Subcutaneous abdominal adipose tissue (tissue), 5 donors: Measurements from ENCODE around the gene ETV1.
A peak's percentile ranks its signal among the peaks of the same experiment; 100 is the strongest.

ENCODE experiments used
- H3K27ac ChIP-seq: one replicate; pipeline ENCODE4 v1.7.0; 2013; ENCODE audit warnings: low read depth, mild to moderate bottlenecking, inconsistent platforms, low read length, moderate library complexity
- H3K27me3 ChIP-seq, 5 donors: one replicate each; pipeline ENCODE4 v1.7.0; 2013; ENCODE audit warnings: low read length in 5 of 5, inconsistent platforms in 1 of 5; ENCODE audit not compliant: control insufficient read depth in 5 of 5, insufficient read depth in 4 of 5
- H3K36me3 ChIP-seq, 5 donors: one replicate each; pipeline ENCODE4 v1.7.0; 2013; ENCODE audit warnings: low read length in 5 of 5; ENCODE audit not compliant: control insufficient read depth in 5 of 5, insufficient read depth in 5 of 5
- H3K4me1 ChIP-seq, 5 donors: one replicate each; pipeline ENCODE4 v1.7.0; 2013; ENCODE audit warnings: low read length in 5 of 5, mild to moderate bottlenecking in 3 of 5, moderate library complexity in 1 of 5; ENCODE audit not compliant: control insufficient read depth in 5 of 5, insufficient read depth in 5 of 5
- H3K4me3 ChIP-seq, 5 donors: one replicate each; pipeline ENCODE4 v1.7.0; 2013; ENCODE audit warnings: low read length in 5 of 5, low read depth in 1 of 5
- H3K9ac ChIP-seq, 5 donors: one replicate each; pipeline ENCODE4 v1.7.0; 2013; ENCODE audit warnings: low read length in 5 of 5, mild to moderate bottlenecking in 4 of 5, moderate library complexity in 3 of 5
- H3K9me3 ChIP-seq, 5 donors: one replicate each; pipeline ENCODE4 v1.7.0; 2013; ENCODE audit warnings: low read length in 5 of 5; ENCODE audit not compliant: control insufficient read depth in 5 of 5
- donor health status: healthy.
- donor health status: healthy.
- donor health status: healthy.
- donor health status: healthy.
- donor health status: healthy.

Gene ETV1

DNA sequence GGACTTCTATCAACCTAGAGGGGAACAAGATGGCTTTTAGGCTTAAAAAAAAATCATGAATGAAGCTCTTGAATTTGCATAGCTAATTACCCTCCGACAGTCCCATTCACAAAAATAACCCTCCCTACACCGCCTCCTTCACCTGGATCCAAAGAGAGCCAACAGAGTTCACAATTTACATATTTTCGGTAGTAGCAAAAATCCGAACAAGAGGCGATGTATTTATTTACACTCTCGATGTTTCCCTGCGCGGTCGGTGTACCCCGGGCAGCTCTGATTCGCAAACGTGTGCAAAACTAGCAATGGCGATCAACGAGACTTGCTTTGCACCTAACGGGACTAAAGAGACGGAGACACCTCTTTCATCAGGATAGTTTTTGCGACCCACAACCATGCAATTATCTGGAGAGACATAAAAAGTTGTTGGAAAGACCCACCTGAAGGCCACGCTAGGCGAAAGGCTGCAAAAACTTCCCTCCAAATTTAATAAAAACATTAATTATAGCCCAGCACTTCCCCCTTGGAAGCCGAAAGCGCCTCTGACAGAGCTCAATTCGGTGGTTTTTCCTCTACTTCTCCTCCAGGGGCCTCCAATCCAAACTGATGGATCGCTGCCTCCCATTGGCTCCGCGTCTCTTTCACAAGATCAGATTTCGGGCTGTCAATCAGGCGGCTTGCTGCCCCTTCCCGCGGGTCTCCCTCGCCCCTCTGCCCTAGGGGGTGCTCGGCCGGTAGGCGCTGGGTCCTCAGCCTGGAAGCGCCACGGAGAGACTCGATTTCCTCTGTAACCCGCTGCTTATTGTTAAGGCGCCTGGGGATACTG is at the start of gene ETV1:
TSS of gene ETV1 (minus strand) at position 541 of the 823 bp plus-strand sequence. CDS start 614 bp downstream, outside the sequence.
- Histone ChIP-seq H3K4me3 (peak within 1 kb of the TSS; percentile 78 to 95 (median 87)), H3K27me3 (peaks cover 0 to 6% (median 0%) of the 10 kb centered on the region in 5 donors), H3K27ac (peak within 1 kb of the TSS; percentile 90), H3K9ac (peak within 1 kb of the TSS; percentile 77 to 89 (median 78)), H3K4me1 (peaks cover 3 to 36% (median 29%) of the 10 kb centered on the region in 5 donors), H3K36me3 (no peaks in the 10 kb centered on the region), H3K9me3 (no peaks in the 10 kb centered on the region)

DNA sequence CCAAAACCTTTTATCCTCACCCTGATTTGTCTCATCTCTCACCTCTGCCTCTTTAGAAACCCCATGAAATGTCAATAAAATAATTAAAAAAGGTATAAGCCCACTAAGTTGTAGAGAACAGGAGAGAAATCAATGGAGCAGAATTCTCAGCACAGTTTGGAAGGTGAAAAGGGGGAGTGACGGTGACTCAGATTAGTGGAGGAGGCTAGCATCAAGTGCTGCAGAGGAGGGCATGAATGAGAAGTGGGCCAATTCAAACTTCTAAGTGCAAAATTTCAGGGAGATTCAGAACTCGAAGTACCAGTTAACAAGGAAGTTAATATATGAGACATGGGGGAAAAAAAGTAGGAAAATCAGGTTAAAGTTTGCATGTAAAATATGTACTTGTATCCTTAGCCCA is 34.9 kb upstream of the ETV1 start:
- Histone ChIP-seq H3K36me3 (no peaks in the 10 kb centered on the region), H3K4me3 (no peak overlapping the region), H3K9ac (no peak overlapping the region), H3K9me3 (peaks cover 0 to 4% (median 0%) of the 10 kb centered on the region in 5 donors), H3K27me3 (no peaks in the 10 kb centered on the region), H3K27ac (no peak overlapping the region), H3K4me1 (no peaks in the 10 kb centered on the region)

DNA sequence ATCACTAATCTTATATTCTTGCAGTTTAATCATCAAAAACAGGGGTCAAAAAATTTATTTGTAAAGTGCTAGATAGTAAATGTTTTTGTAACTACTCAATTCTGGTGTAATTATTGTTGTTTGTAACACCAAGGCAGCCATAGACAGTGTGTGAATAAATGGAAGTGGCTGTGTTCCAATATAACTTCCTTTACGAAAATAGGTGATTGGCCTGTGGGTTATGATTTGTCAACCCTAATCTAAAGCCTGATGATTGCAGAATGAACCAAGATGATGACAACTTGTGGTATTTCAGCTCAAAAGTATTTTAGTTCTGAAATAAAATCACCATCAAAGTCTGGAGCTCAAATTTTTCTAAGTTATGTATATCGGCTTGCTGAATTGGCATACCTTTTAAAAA is 34.4 kb upstream of the ETV1 start:
- Histone ChIP-seq H3K27ac (no peak overlapping the region), H3K36me3 (no peaks in the 10 kb centered on the region), H3K4me3 (no peak overlapping the region)

DNA sequence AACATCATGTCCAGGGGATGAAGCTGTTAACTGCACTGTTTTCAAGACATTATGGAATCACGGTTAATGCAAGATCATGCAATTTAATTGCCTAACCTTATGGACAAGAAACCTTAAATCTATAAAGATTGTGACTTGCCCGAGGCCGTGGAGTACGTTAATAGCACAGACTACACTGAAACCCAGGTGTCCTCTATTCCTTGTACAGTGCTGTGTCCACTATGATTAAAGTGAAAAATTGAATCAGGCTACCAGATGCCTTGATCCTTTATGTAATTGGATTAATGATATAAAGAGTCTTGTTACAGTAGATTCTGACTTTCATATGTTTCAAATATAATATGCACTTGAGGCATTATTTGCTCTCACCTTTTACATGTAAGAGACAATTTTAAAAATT is 33.9 kb upstream of the ETV1 start:
- Histone ChIP-seq H3K36me3 (no peaks in the 10 kb centered on the region), H3K27me3 (no peaks in the 10 kb centered on the region), H3K9me3 (peaks cover 0 to 4% (median 0%) of the 10 kb centered on the region in 5 donors), H3K4me3 (no peak overlapping the region), H3K4me1 (no peaks in the 10 kb centered on the region), H3K9ac (no peak overlapping the region), H3K27ac (no peak overlapping the region)

More for the DNA sequence above, 34.4 kb upstream of the ETV1 start:
- H3K27me3 ChIP-seq = no peaks in the 10 kb centered on the region
- no peaks in the 10 kb centered on the region for H3K4me1 ChIP-seq
- no peak overlapping the region for H3K9ac ChIP-seq
- H3K9me3 ChIP-seq = peaks cover 0 to 4% (median 0%) of the 10 kb centered on the region in 5 donors

DNA sequence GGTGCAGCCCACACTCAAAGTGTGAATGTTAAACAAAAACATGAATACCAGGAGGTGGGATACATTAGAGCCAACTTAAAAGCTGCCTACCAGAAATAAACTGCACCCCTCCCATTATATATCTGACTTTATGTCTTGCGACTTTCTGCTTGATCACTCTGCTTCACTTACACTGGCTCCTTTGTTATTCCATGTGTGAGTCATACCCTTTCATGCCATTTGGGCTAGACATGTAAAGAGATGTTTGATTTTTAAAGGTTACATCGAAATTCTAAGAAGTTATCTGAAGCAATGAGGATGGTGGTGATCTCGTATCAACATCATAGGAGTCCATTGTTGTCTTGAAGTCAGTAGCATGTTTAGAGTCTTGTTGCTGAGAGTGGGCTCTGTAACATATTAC is 31.6 kb upstream of the ETV1 start:
- H3K9ac ChIP-seq = no peak overlapping the region
- peaks cover 0 to 4% (median 0%) of the 10 kb centered on the region in 5 donors for H3K9me3 ChIP-seq
- no peak overlapping the region for H3K27ac ChIP-seq
- no peaks in the 10 kb centered on the region for H3K36me3 ChIP-seq
- no peaks in the 10 kb centered on the region for H3K4me1 ChIP-seq
- H3K4me3 ChIP-seq = no peak overlapping the region
- no peaks in the 10 kb centered on the region for H3K27me3 ChIP-seq

DNA sequence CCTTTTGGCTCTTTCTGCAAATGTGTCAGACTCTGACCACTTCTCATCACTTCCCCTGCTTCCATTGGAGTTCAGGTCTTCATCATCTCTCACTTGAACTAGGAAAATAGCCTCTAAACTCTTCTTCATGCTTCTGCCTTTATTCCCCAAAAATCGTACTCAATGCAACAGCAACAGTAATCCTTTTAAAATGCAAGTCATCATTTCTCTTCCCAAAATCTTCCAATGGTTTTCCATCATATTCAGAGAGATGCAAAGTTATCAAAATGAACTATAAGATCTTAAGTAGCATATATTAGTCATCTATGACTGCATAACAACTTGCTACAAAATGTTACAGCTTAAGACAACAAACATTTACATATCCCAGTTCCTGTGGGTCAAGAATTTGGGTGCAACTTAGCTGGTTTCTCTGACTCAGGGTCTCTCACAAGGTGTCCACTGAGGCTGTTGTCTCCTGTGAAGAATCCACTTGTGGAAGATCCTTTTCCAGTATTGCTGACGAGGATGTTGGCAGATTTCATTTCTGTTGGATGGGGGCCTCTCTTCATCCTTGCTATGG is 31.0 kb upstream of the ETV1 start:
- H3K4me3 ChIP-seq = no peak overlapping the region
- H3K4me1 ChIP-seq = no peaks in the 10 kb centered on the region
- no peaks in the 10 kb centered on the region for H3K27me3 ChIP-seq
- H3K9me3 ChIP-seq = peaks cover 0 to 4% (median 0%) of the 10 kb centered on the region in 5 donors
- H3K36me3 ChIP-seq = no peaks in the 10 kb centered on the region
- H3K27ac ChIP-seq = no peak overlapping the region
- H3K9ac ChIP-seq = no peak overlapping the region

DNA sequence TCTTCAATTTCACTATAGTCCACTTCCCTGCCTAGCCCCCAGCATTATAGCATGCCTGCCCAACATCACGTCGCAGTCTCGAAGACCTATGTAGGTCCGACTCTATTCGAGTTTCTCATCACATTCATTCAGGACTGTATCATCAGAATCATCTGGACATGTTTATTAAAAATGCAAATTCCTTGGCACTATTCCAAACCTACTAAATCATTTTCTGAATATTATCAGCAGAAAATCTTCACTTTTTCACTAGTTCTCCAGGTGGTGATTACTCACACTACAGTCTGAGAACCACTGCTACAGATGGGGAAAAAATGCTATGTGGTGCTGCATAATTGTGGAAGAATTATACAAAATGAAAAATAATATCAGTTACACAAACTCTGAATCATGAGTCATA is 29.3 kb upstream of the ETV1 start:
- Histone ChIP-seq H3K4me1 (no peaks in the 10 kb centered on the region), H3K36me3 (no peaks in the 10 kb centered on the region), H3K4me3 (no peak overlapping the region), H3K9ac (no peak overlapping the region), H3K27ac (no peak overlapping the region), H3K27me3 (no peaks in the 10 kb centered on the region), H3K9me3 (peaks cover 0 to 4% (median 0%) of the 10 kb centered on the region in 5 donors)

DNA sequence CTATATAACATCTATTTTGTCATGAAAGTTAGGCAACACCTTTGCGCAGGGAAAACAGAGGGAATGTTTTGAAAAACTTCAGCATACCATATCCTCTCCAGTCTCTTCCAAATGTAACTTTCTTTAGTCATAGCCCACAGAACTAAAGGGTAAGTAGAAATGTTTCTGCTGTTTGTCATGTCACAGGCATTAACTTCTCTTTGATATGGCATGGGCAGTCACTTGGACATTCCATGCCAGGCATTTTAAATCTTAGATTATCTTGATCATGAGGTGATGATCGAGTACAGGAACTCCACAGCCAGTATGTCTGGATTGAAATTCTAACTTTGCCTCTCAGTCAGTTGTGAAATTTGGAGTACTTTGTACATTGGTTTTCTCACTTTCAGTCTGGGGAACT is 27.5 kb upstream of the ETV1 start:
- no peaks in the 10 kb centered on the region for H3K36me3 ChIP-seq
- no peaks in the 10 kb centered on the region for H3K4me1 ChIP-seq
- no peak overlapping the region for H3K9ac ChIP-seq
- no peak overlapping the region for H3K4me3 ChIP-seq
- H3K27ac ChIP-seq = no peak overlapping the region
- H3K27me3 ChIP-seq = no peaks in the 10 kb centered on the region
- peaks cover 0 to 4% (median 0%) of the 10 kb centered on the region in 5 donors for H3K9me3 ChIP-seq

DNA sequence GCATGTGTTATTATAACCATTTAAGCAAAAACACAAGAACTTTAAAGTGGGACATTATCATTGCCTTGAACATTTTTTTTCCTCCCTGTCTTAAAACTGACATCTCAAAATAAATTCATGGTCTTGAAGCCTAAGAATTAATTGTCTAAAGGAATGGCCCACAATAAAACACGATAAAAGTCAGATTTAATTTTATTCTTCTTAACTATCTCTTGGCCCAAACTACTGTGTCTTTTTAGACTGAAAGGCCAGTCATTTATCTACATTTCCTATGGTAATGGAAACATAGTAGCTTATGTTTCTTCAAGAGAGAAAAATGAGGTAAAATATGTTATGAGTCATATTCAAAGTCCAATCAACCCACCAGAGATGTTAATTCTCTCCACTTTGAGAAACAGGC is 24.4 kb upstream of the ETV1 start:
- H3K27ac ChIP-seq = no peak overlapping the region
- no peak overlapping the region for H3K4me3 ChIP-seq
- H3K27me3 ChIP-seq = no peaks in the 10 kb centered on the region
- no peaks in the 10 kb centered on the region for H3K36me3 ChIP-seq
- peaks cover 0 to 2% (median 0%) of the 10 kb centered on the region in 5 donors for H3K4me1 ChIP-seq
- no peaks in the 10 kb centered on the region for H3K9me3 ChIP-seq
- no peak overlapping the region for H3K9ac ChIP-seq
